ENCODE results near the gene FIGN. TPM values are rescaled to one million over a fixed set of nuclear protein-coding genes. Genes with fewer than 3 reads are reported as not detected.

Gene FIGN
- total and polyA plus RNA-seq, 2 of the 8 experiments (the other 6 are each of a cell fraction or from before 2014, with no cell fraction given): 5.0 to 22.8 TPM

DNA sequence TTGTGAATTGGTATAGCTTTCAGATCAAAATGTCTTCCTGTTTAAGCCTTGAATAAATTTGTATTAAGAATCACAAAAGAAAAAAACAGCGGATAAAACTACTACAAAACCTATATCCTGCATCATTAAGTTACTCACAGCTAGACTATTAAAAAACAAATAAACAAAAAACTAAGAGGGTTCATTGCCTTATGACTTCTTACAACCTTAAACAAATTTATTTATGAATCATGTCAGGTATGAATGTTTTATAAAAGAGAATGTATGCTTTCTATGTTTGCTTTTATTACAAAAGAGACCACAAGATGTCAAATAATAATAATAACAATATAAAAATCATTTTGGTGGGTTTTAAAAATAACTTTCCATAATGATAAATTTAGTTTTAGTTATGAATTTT, 109.6 kb downstream of the FIGN start:
- Histone ChIP-seq H4K8ac (ENCODE audit: extremely low read depth, insufficient read depth, low read length) (no peak overlapping the region), H2BK5ac (ENCODE audit: low read depth, low read length) (no peak overlapping the region), H3K14ac (ENCODE audit: insufficient read length) (no peak overlapping the region), H3K4me3 (ENCODE audit: extremely low read depth in 1 of 4, insufficient read depth in 2 of 4, low read depth in 3 of 4, low read length in 4 of 4) (no peak overlapping the region), H4K91ac (replicated peaks; ENCODE audit: insufficient read length, low read length) (no peak overlapping the region), H3K4me1 (replicated peaks in 1 of 4; ENCODE audit: control insufficient read depth in 3 of 4, insufficient read depth in 4 of 4, low read length in 3 of 4) (no peaks in the 10 kb centered on the region; a peak in 1 of 7 replicates), H2AFZ (ENCODE audit: low read length) (no peak overlapping the region), H3K4ac (replicated peaks; ENCODE audit: insufficient read length, low read depth, low read length) (no peak overlapping the region), H3K4me2 (ENCODE audit: insufficient read depth in 1 of 2, low read depth in 2 of 2, low read length in 2 of 2) (no peak overlapping the region), H3K79me1 (ENCODE audit: low read depth, low read length) (no peaks in the 10 kb centered on the region), H4K20me1 (replicated peaks in 1 of 2; ENCODE audit: control insufficient read depth in 1 of 2, insufficient read depth in 2 of 2, low read length in 2 of 2) (no peaks in the 10 kb centered on the region), H3K36me3 (ENCODE audit: control insufficient read depth in 2 of 4, insufficient read depth in 4 of 4, low read length in 3 of 4) (no peaks in the 10 kb centered on the region), H2BK20ac (ENCODE audit: low read length) (no peak overlapping the region), H3K9me3 (ENCODE audit: insufficient read depth in 2 of 2, low read depth in 1 of 2, low read length in 1 of 2) (no peaks in the 10 kb centered on the region), H3K23me2 (ENCODE audit: low read depth, low read length) (no peaks in the 10 kb centered on the region; the same call in 1 of the 2 replicates), H2AK5ac (ENCODE audit: low read depth, low read length) (no peak overlapping the region), H4K5ac (ENCODE audit: insufficient read length, low read depth, low read length) (no peak overlapping the region), H2BK120ac (replicated peaks; ENCODE audit: low read depth, low read length) (no peak overlapping the region), H3K18ac (ENCODE audit: extremely low read depth, low read length) (no peak overlapping the region), H3K27me3 (replicated peaks in 1 of 4; ENCODE audit: control insufficient read depth in 3 of 4, extremely low read depth in 1 of 4, insufficient read depth in 3 of 4, low read length in 3 of 4) (no peaks in the 10 kb centered on the region), H3K9ac (replicated peaks in 1 of 4; ENCODE audit: extremely low read depth in 1 of 4, low read depth in 3 of 4, low read length in 3 of 4) (no peak overlapping the region), H3K79me2 (ENCODE audit: control insufficient read depth in 1 of 2, insufficient read depth in 2 of 2, low read length in 2 of 2) (peaks cover 0 to 4% of the 10 kb centered on the region in 2 experiments; a peak in 1 of 4 replicates), H3K23ac (ENCODE audit: insufficient read length) (no peak overlapping the region), H2BK15ac (ENCODE audit: low read length) (no peak overlapping the region), H3K56ac (replicated peaks; ENCODE audit: insufficient read length, low read depth, low read length) (no peak overlapping the region), H3K27ac (ENCODE audit: low read depth, low read length) (no peak overlapping the region), H2BK12ac (ENCODE audit: low read depth, low read length) (no peak overlapping the region)
- DNase-seq (ENCODE audit: low read depth in 1 of 2, low spot score in 2 of 2) (no peak), FAIRE-seq (no peak)
- CTCF ChIA-PET (ENCODE audit: partially characterized antibody): interaction anchor here (0.7 to 1.4 kb wide), 3 partner anchors 15 to 435 kb away, joined by 3 to 4 read pairs (median 3); no protein-coding TSS in a partner anchor
- POLR2A ChIA-PET (ENCODE audit: partially characterized antibody): interaction anchor here (0.7 kb wide), 1 partner anchor 1665 kb away, joined by 3 read pairs; no protein-coding TSS in a partner anchor
- WGBS, 2 experiments (ENCODE audit: extremely low coverage in 1 of 2, insufficient coverage in 1 of 2, insufficient read length in 1 of 2, insufficient replicate concordance in 2 of 2, low coverage in 1 of 2, low lambda C conversion rate in 2 of 2, missing lambda C conversion rate in 1 of 2): 76% methylated on average over 1 of the region's 1 CpG; no CpG with 5 or more reads in 1 of the 2 experiments
- TF ChIP-seq SUZ12 (IDR thresholded peaks at IDR 0.05; ENCODE audit: low read length) (no peak), KDM5A (IDR thresholded peaks at IDR 0.05; ENCODE audit: low read length) (no peak), CBX8 (IDR thresholded peaks at IDR 0.05; ENCODE audit: borderline replicate concordance, low read depth, low read length) (no peak), BCL11A (IDR thresholded peaks at IDR 0.05; ENCODE audit: low read depth in 2 of 2, low read length in 2 of 2) (no peak), E2F6 (IDR thresholded peaks at IDR 0.05) (no peak), PHF8 (conservative IDR thresholded peaks at IDR 0.05; ENCODE audit: low read depth, low read length) (no peak), ATF2 (IDR thresholded peaks at IDR 0.05; ENCODE audit: low read length) (no peak), TAF7 (optimal IDR thresholded peaks at IDR 0.05; ENCODE audit: borderline replicate concordance, low read depth, low read length) (no peak), SP1 (IDR thresholded peaks at IDR 0.05; ENCODE audit: low read depth, low read length) (no peak)
- TF ChIP-seq, protein P1, sequence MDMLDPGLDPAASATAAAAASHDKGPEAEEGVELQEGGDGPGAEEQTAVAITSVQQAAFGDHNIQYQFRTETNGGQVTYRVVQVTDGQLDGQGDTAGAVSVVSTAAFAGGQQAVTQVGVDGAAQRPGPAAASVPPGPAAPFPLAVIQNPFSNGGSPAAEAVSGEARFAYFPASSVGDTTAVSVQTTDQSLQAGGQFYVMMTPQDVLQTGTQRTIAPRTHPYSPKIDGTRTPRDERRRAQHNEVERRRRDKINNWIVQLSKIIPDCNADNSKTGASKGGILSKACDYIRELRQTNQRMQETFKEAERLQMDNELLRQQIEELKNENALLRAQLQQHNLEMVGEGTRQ (IDR thresholded peaks at IDR 0.05; ENCODE audit: low read length): no peak

All from H1 (cell line).